ENCODE results near the gene AHNAK.
"Not testable (repeated sequence)": the region's sequence is repeated elsewhere in the genome, so short reads cannot be mapped to it uniquely, and the experiment has no call there.

Gene AHNAK

GRCh38 chr11:62457478-62457877 is 89.1 kb downstream of the AHNAK start:
- DNase-seq = no peak

GRCh38 chr11:62456630-62457029 is 90.0 kb downstream of the AHNAK start:
- no peak for DNase-seq

GRCh38 chr11:62452839-62453468 is 93.7 kb downstream of the AHNAK start:
- DNase-seq = no peak

- DNase-seq = no peak
Measured at GRCh38 chr11:62452261-62452660, 94.3 kb downstream of the AHNAK start.

GRCh38 chr11:62451241-62451621 is 95.4 kb downstream of the AHNAK start:
- no peak for DNase-seq

GRCh38 chr11:62450543-62451240 is 95.9 kb downstream of the AHNAK start:
- no peak for DNase-seq

GRCh38 chr11:62449912-62450311 is 96.7 kb downstream of the AHNAK start:
- DNase-seq = not testable (repeated sequence)

GRCh38 chr11:62449451-62449851 is 97.2 kb downstream of the AHNAK start:
- no peak for DNase-seq

- DNase-seq = no peak
Measured at GRCh38 chr11:62446091-62446490, 100.5 kb downstream of the AHNAK start.

- DNase-seq = no peak
Measured at GRCh38 chr11:62445314-62445740, 101.3 kb downstream of the AHNAK start.

- DNase-seq = peak; percentile 62
Measured at GRCh38 chr11:62444835-62445234, 101.8 kb downstream of the AHNAK start.

GRCh38 chr11:62444236-62444833 is 102.3 kb downstream of the AHNAK start:
- DNase-seq = peak; percentile 62

GRCh38 chr11:62443390-62444235 is 103.0 kb downstream of the AHNAK start:
- no peak for DNase-seq

- DNase-seq = no peak
Measured at GRCh38 chr11:62439785-62440602, 106.6 kb downstream of the AHNAK start.

- DNase-seq = no peak
Measured at GRCh38 chr11:62438641-62439040, 108.0 kb downstream of the AHNAK start.

- no peak for DNase-seq
Measured at GRCh38 chr11:62437616-62438015, 109.0 kb downstream of the AHNAK start.

- no peak for DNase-seq
Measured at GRCh38 chr11:62435846-62436660, 110.6 kb downstream of the AHNAK start.

- DNase-seq = no peak
Measured at GRCh38 chr11:62433904-62434276, 112.7 kb downstream of the AHNAK start.

GRCh38 chr11:62433141-62433903 is 113.3 kb downstream of the AHNAK start:
- no peak for DNase-seq

- no peak for DNase-seq
Measured at GRCh38 chr11:62432695-62433094, 113.9 kb downstream of the AHNAK start.
